ENCODE data around the gene UGCG.

Gene UGCG

GRCh38 chr9:111916234-111916645 lies 19.6 kb downstream of the UGCG start:
- H3K4me1 ChIP-seq: no peaks in the 10 kb centered on the region
- no peaks in the 10 kb centered on the region for H3K27me3 ChIP-seq (ENCODE audit: control insufficient read depth, insufficient read depth, low read length)
- TF ChIP-seq CTCF (IDR thresholded peaks at IDR 0.05): no peak
- no peak overlapping the region for H3K4me3 ChIP-seq (ENCODE audit: low read depth, low read length)
- no peaks in the 10 kb centered on the region for H3K36me3 ChIP-seq (ENCODE audit: control insufficient read depth, insufficient read depth, low read length)
- H3K79me2 ChIP-seq: no peaks in the 10 kb centered on the region
- H3K9ac ChIP-seq: no peak overlapping the region
- H3K27ac ChIP-seq: no peak overlapping the region
- H2AFZ ChIP-seq: no peak overlapping the region
- H3K9me3 ChIP-seq (ENCODE audit: control insufficient read depth, low read length): no peaks in the 10 kb centered on the region
- no peak overlapping the region for H3K4me2 ChIP-seq (ENCODE audit: low read length)

- no peak overlapping the region for H3K4me2 ChIP-seq (ENCODE audit: low read length)
- H3K9me3 ChIP-seq (ENCODE audit: control insufficient read depth, low read length): no peaks in the 10 kb centered on the region
- H3K9ac ChIP-seq: no peak overlapping the region
- no peaks in the 10 kb centered on the region for H3K4me1 ChIP-seq
- H3K27me3 ChIP-seq (ENCODE audit: control insufficient read depth, insufficient read depth, low read length): no peaks in the 10 kb centered on the region
- H3K27ac ChIP-seq: no peak overlapping the region
- no peaks in the 10 kb centered on the region for H3K79me2 ChIP-seq
- H2AFZ ChIP-seq: no peak overlapping the region
- H3K4me3 ChIP-seq (ENCODE audit: low read depth, low read length): no peak overlapping the region
- no peak for TF ChIP-seq CTCF (IDR thresholded peaks at IDR 0.05)
- no peaks in the 10 kb centered on the region for H3K36me3 ChIP-seq (ENCODE audit: control insufficient read depth, insufficient read depth, low read length)
These were observed 20.6 kb downstream of the UGCG start for GRCh38 chr9:111917201-111917600.

- H3K27ac ChIP-seq: no peak overlapping the region
- H3K79me2 ChIP-seq: no peaks in the 10 kb centered on the region
- H3K4me2 ChIP-seq (ENCODE audit: low read length): no peak overlapping the region
- no peaks in the 10 kb centered on the region for H3K36me3 ChIP-seq (ENCODE audit: control insufficient read depth, insufficient read depth, low read length)
- TF ChIP-seq CTCF (IDR thresholded peaks at IDR 0.05): no peak
- H3K9ac ChIP-seq: no peak overlapping the region
- H2AFZ ChIP-seq: no peak overlapping the region
- H3K9me3 ChIP-seq (ENCODE audit: control insufficient read depth, low read length): no peaks in the 10 kb centered on the region
- H3K4me3 ChIP-seq (ENCODE audit: low read depth, low read length): no peak overlapping the region
- no peaks in the 10 kb centered on the region for H3K27me3 ChIP-seq (ENCODE audit: control insufficient read depth, insufficient read depth, low read length)
- H3K4me1 ChIP-seq: no peaks in the 10 kb centered on the region
These were observed 21.4 kb downstream of the UGCG start for GRCh38 chr9:111917980-111918379.

- H3K4me2 ChIP-seq (ENCODE audit: low read length): no peak overlapping the region
- no peaks in the 10 kb centered on the region for H3K9me3 ChIP-seq (ENCODE audit: control insufficient read depth, low read length)
- H3K27ac ChIP-seq: no peak overlapping the region
- H2AFZ ChIP-seq: no peak overlapping the region
- H3K9ac ChIP-seq: no peak overlapping the region
- H3K4me3 ChIP-seq (ENCODE audit: low read depth, low read length): no peak overlapping the region
- no peaks in the 10 kb centered on the region for H3K4me1 ChIP-seq
- TF ChIP-seq CTCF (IDR thresholded peaks at IDR 0.05): no peak
- no peaks in the 10 kb centered on the region for H3K27me3 ChIP-seq (ENCODE audit: control insufficient read depth, insufficient read depth, low read length)
- no peaks in the 10 kb centered on the region for H3K36me3 ChIP-seq (ENCODE audit: control insufficient read depth, insufficient read depth, low read length)
- no peaks in the 10 kb centered on the region for H3K79me2 ChIP-seq
These were observed 23.3 kb downstream of the UGCG start for GRCh38 chr9:111919875-111920274.

GRCh38 chr9:111920531-111920930 lies 23.9 kb downstream of the UGCG start:
- no peak for TF ChIP-seq CTCF (IDR thresholded peaks at IDR 0.05)
- Histone ChIP-seq H3K4me2 (ENCODE audit: low read length) (no peak overlapping the region), H3K9ac (no peak overlapping the region), H3K27ac (no peak overlapping the region), H3K79me2 (no peaks in the 10 kb centered on the region), H3K4me3 (ENCODE audit: low read depth, low read length) (no peak overlapping the region), H3K27me3 (ENCODE audit: control insufficient read depth, insufficient read depth, low read length) (no peaks in the 10 kb centered on the region), H3K36me3 (ENCODE audit: control insufficient read depth, insufficient read depth, low read length) (no peaks in the 10 kb centered on the region), H3K4me1 (no peaks in the 10 kb centered on the region), H3K9me3 (ENCODE audit: control insufficient read depth, low read length) (no peaks in the 10 kb centered on the region), H2AFZ (no peak overlapping the region)

Data from parathyroid adenoma (tissue), 2 donors.